Upper lobe of left lung (tissue), 4 donors: ENCODE data around the gene BRI3BP.

Source experiments
- CTCF ChIP-seq, 6 experiments: fragments of 450-650 bp in 4 of 6; fragments of 200-600 bp in 2 of 6; sonication (generic) in 2 of 6; IDR thresholded peaks; one replicate each; pipeline ENCODE4 v1.5.1; 2016 to 2019; ENCODE audit warnings: antibody characterized with exemption in 6 of 6
- EP300 ChIP-seq, 4 donors: sonication (generic); formaldehyde crosslinking; IDR thresholded peaks; one replicate each; pipeline ENCODE4 v1.5.1; 2017; ENCODE audit warnings: antibody characterized with exemption in 4 of 4, control low read depth in 2 of 4
- POLR2A ChIP-seq, 4 donors: fragments of 450-650 bp; IDR thresholded peaks; one replicate each; pipeline ENCODE4 v1.5.1; 2016 to 2017; ENCODE audit warnings: antibody characterized with exemption in 4 of 4, mild to moderate bottlenecking in 2 of 4
- POLR2AphosphoS5 ChIP-seq, 2 donors: sonication (generic); formaldehyde crosslinking; IDR thresholded peaks; one replicate each; pipeline ENCODE4 v1.5.1; 2017; ENCODE audit warnings: antibody characterized with exemption in 2 of 2

GRCh38 chr12:124956571-124956970 is 36.9 kb upstream of the BRI3BP start:
- no peak for TF ChIP-seq CTCF (IDR thresholded peaks at IDR 0.05)
- TF ChIP-seq POLR2A (IDR thresholded peaks at IDR 0.05): no peak
- TF ChIP-seq POLR2AphosphoS5 (IDR thresholded peaks at IDR 0.05): no peak
- TF ChIP-seq EP300 (IDR thresholded peaks at IDR 0.05): no peak
